GM19438 (cell line): Measurements from ENCODE around the gene ANXA6.

ENCODE experiments used
- ATAC-seq: cut with Tn5 transposase; IDR thresholded peaks from one replicate; pipeline ENCODE4 v1.9.1; 2021; ENCODE audit warnings: low read depth; ENCODE audit not compliant: unreplicated experiment

ANXA6 gene

GRCh38 chr5:151085517-151086041 lies 72.0 kb downstream of the ANXA6 start:
- no peak for ATAC-seq

DNA sequence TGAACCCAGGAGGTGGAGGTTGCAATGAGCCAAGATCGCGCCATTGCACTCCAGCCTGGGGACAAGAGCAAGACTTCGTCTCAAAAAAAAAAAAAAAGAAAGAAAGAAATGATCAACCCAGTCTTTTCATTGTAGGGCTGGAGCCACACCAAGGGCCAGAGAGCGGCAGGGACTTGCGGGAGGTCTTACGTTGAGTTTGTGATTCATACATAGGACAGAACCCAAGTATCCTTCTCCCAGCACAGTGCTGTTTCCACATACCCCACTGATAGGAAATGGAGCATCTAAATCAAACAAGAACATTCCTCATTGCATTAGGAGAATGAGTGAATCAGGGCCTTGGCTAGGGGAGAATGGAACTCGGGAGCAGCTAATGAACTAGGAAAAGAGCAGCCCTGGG lies 73.2 kb downstream of the ANXA6 start:
- ATAC-seq = no peak

DNA sequence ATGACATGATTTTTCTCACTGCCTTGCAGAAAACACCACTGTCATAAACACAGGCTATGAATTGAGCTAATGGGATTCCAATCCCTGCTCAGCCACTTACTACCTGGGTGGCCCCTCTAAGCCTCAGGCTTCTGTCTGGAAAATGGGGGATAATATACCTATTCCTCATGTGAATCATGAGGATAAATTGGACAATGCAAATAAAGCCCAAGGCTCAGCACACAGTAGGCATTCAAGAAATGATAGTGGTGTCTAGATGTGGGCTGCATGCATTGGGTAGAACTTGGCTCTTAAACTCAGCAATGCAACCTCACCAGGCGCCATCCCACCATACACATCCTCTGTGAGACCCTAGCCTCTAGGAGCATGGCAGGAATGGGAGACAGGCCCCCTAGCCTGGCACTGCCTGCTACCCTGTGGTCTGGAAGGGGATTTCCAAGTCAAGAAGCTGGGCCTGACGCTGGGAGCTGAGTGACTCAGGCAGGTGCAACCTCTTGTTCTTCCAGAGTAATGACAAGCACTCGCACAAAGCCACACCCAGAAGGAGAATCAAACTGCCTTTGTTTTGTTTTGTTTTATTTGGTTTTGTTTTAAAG lies 74.4 kb downstream of the ANXA6 start:
- no peak for ATAC-seq

DNA sequence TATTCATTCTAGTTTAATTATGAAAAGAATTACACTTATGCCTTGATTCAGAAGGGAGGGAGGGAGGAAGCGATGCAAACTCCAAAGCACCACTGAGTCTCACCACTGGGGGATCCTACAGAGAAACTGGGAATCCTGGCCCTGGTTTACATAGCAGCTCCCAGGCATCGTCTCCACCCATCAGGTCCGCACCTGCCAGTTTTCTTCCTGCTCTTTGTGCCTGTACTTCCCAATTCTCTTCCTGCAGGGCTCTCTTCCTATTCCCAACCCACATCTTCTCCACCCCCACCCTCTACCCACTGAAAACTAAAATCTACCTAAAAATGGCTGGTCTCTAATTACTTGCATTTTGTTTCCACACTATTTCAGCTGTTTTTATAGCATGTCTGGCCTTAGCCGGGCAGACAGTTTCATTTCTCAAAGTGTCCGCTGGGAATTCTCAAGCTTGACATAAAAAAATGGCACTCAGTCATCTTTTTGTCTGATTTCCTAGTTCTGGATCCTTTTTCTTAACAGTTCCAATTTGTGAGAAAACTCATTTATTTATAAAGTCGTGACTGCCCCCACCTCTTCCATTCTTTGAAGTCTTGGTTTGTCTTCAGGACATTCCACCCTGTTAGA lies 75.2 kb downstream of the ANXA6 start:
- no peak for ATAC-seq

DNA sequence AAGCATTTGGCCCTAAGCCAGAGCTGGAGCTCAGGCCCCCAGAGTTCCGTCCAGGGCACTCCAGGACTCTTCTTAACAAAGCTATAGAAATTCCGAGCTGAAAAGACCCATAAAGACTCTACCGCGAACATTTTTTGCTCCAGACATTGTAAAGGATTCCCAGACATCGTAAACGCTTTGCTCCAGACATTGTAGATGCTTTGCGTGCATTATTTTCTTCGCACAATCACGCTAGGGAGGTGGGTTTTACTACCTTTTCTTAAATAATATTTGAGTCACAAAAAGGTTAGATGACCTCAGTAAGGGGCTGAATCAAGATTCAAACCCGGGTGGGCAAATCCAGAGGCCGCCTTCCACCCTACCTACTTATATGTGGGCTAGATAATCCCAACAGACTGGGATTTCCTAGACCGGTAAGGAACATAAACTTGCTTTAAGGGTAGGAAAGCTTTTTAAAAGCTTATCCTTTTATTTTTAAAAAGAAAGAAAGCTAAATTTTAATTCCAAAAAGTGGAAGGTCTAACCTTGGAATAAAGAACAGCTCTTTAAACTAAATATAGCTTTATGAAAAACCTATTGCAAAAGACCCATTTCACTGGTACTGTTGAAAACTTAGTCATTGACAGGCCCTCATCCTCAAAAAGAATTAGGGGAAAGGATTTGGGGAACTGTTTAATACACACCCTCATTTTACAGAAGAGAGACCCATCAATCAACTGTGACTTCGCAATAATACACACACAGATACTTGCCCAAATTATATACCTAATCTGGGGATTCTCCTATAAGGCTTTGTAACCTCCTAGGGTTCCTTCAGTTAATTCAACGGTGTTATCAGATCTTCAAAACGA lies 75.9 kb downstream of the ANXA6 start:
- no peak for ATAC-seq

GRCh38 chr5:151080613-151081430 lies 76.8 kb downstream of the ANXA6 start, which contains the start of gene TNIP1:
Gene TNIP1, minus strand, starts transcription at chr5:151081034. Its CDS starts 15,939 bp downstream, at chr5:151065095.
- peak; percentile 59 for ATAC-seq

DNA sequence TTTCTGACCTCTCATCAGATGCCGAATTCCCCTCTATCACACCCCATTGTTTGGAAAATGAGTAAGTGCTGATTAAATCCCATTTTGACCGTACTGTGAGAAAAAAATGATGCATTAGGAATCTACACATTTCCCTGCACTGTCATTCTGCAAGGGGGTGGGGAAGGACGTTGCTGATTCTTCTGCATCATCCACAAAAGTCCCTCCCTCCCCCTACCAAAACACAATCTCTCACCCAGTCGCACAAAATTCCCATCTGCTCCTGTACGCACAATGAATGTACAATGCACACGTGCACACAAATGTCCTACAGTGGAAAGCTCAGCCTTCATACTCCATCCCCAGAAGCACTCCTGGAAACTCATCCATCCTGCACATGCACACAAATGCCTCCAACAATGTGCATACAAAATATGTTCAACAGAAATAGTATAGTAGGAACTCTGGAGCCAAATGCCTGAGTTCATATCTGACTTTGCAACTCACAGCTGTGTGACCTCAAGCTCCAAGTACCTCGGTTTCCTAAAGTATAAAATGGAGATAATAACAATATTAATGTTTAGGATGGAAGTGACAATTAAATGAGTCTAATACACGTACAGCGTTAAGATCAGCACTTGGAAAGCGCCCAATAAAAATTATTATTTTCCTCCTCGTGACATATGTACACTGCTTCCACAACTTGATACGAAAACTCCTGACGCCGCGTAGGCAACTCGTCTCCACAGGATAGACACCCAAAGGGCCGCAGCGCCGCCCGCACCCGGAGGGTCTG lies 77.6 kb downstream of the ANXA6 start:
- ATAC-seq = no peak

DNA sequence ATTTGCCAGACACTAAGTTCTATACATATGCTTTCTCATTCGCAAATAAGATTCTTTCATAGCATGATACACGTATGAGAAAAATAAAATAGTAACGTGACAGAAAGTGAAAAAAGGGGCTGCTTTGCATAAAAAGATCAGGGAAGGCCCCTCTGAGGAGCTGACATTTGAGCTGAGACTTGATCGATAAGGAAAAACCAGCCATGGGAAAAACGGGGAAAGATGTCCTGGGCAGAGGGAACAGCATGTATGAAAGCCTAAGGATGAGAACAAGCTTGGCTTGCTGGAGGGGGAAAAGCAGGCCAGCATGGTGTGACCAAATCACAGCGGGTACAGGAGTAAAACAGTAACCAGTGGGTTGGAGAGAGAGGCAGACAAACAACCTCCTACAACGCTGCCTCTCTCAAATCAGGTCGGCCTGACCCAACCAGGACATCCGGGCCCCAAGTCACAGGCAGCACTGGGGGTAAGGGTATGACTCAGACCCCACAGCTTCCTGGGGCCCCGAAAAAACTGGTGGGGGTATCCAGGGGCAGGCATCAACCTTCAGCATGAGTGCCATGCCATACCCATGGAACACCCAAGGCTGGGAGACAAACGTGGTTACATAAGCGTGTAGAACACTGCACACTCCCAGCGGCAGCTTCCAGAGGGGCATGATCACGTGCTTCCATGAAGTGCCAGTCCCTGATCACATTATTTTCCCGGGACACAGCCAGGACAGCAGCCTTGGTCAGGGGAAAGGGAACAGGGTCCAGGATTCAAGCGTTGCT lies 78.9 kb downstream of the ANXA6 start:
- peak; percentile 54 for ATAC-seq

GRCh38 chr5:151077967-151078366 lies 79.6 kb downstream of the ANXA6 start:
- no peak for ATAC-seq

DNA sequence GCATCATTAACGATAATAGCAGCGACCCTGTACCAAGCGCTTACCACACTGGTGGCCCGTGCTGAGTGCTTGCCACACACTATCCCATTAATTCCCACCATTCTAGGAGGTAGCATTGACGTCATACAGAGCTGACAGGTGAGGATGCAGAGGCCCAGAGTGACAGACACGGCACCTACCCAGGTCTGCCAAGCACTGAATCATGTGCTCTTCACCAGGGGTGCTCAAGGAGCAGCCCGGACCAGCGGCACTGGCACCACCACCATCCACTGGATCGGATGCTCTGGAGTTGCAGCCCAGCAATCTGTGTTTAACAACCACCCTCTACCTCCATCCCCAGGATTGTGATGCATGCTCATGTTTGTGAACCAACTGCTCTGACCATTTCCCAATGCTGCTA lies 80.2 kb downstream of the ANXA6 start:
- ATAC-seq = no peak

DNA sequence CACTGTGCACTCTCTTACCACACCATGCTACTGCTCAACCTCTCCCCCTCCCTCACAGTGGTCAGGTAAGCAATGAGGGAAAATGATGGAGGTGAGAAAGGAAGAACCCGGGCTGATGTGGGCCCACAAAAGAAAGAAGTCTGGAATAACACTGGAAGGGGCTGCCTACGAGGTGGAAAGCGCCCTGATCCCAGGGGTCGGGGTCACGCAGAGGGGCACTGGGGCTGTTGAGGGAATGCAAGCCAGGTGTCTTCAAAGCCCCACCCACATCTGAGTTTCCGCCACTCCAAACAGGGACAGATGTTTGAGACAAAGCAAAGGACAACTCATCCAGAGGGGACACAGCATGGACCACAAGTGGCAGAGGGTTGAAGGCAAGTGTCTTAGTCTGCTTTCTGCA lies 81.0 kb downstream of the ANXA6 start:
- ATAC-seq = no peak

- no peak for ATAC-seq
Observed at GRCh38 chr5:151075698-151076331, 81.8 kb downstream of the ANXA6 start.

- no peak for ATAC-seq
Observed at GRCh38 chr5:151074557-151074956, 83.0 kb downstream of the ANXA6 start.

- no peak for ATAC-seq
Observed at GRCh38 chr5:151073280-151073679, 84.3 kb downstream of the ANXA6 start.

- no peak for ATAC-seq
Observed at GRCh38 chr5:151072630-151073025, 85.0 kb downstream of the ANXA6 start.

GRCh38 chr5:151071848-151072629 lies 85.5 kb downstream of the ANXA6 start:
- ATAC-seq = no peak

- ATAC-seq = no peak
Observed at GRCh38 chr5:151071021-151071420, 86.6 kb downstream of the ANXA6 start.

DNA sequence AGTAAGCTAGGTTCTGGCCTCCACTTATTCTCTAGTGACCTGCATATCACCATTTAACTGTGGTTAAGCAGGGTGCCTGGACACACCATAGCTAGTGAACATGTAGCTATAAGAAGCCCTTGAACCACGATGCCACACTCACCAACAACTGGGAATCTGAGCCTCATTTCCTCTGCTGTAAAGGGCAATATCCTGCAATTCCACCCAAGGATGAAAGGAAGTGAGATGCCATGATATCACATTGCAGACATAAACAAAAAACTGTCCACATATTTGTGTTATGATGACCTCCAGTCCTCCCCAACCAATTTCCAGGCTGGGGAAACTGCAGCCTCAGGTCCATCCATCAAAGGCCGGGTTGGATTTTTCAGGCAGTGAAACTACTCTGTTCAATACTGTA lies 87.1 kb downstream of the ANXA6 start:
- ATAC-seq = no peak
